H9 (cell line): ENCODE measurements around the gene CHD6. TPM values are rescaled to one million over a fixed set of nuclear protein-coding genes. Genes with fewer than 3 reads are reported as not detected.

ENCODE experiments used
- DNase-seq: peaks from one replicate; pipeline ENCODE4 v3.0.0-alpha.2; 2017
- H2AFZ ChIP-seq: one replicate; pipeline ENCODE4 v1.6.1; 2013; ENCODE audit warnings: mild to moderate bottlenecking, low read length, control low read depth, moderate library complexity
- H2AK5ac ChIP-seq: 2 replicates; pipeline ENCODE4 v1.6.1; 2013; ENCODE audit warnings: low read length, control low read depth, mixed read lengths; ENCODE audit not compliant: insufficient read length
- H2BK120ac ChIP-seq: one replicate; pipeline ENCODE4 v1.6.1; 2013; ENCODE audit warnings: low read depth, mild to moderate bottlenecking, low read length, control low read depth, inconsistent platforms; ENCODE audit not compliant: poor library complexity, severe bottlenecking
- H2BK12ac ChIP-seq: 2 replicates; pipeline ENCODE4 v1.6.1; 2013; ENCODE audit warnings: low read length, control low read depth, mixed read lengths, low read depth; ENCODE audit not compliant: insufficient read length
- H2BK15ac ChIP-seq: 2 replicates; pipeline ENCODE4 v1.6.1; 2013; ENCODE audit warnings: low read depth, low read length, control low read depth
- H2BK20ac ChIP-seq: one replicate; pipeline ENCODE4 v1.6.1; 2013; ENCODE audit warnings: low read depth, mild to moderate bottlenecking, low read length, control low read depth, inconsistent platforms; ENCODE audit not compliant: poor library complexity, severe bottlenecking
- H2BK5ac ChIP-seq: 2 replicates; pipeline ENCODE4 v1.6.1; 2013; ENCODE audit warnings: low read length, control low read depth, mixed read lengths; ENCODE audit not compliant: insufficient read length
- H3K14ac ChIP-seq: 2 replicates; pipeline ENCODE4 v1.6.1; 2013; ENCODE audit warnings: low read length, control low read depth; ENCODE audit not compliant: insufficient read depth
- H3K18ac ChIP-seq: 2 replicates; pipeline ENCODE4 v1.6.1; 2013; ENCODE audit warnings: low read depth, mild to moderate bottlenecking, mixed read lengths, low read length, control low read depth; ENCODE audit not compliant: insufficient read length
- H3K23ac ChIP-seq: 2 replicates; pipeline ENCODE4 v1.6.1; 2013; ENCODE audit warnings: low read length, control low read depth, mixed read lengths, low read depth; ENCODE audit not compliant: insufficient read length
- H3K23me2 ChIP-seq: 2 replicates; pipeline ENCODE4 v1.6.1; 2013; ENCODE audit warnings: low read depth, mild to moderate bottlenecking, mixed read lengths, low read length, control low read depth; ENCODE audit not compliant: insufficient read length, poor library complexity, severe bottlenecking
- H3K27ac ChIP-seq: 2 replicates; pipeline ENCODE4 v1.5.1; 2013; ENCODE audit warnings: low read length, control low read depth, mixed read lengths, low read depth; ENCODE audit not compliant: insufficient read length
- H3K27me3 ChIP-seq: 2 replicates; pipeline ENCODE4 v1.6.1; 2013; ENCODE audit warnings: low read length, control low read depth, inconsistent platforms; ENCODE audit not compliant: insufficient read depth
- H3K4ac ChIP-seq: 2 replicates; pipeline ENCODE4 v1.6.1; 2013; ENCODE audit warnings: low read depth, mild to moderate bottlenecking, control low read depth, inconsistent platforms, low read length, moderate library complexity
- H3K4me1 ChIP-seq: 2 replicates; pipeline ENCODE4 v1.6.1; 2013; ENCODE audit warnings: low read length, control low read depth, inconsistent platforms; ENCODE audit not compliant: insufficient read depth
- H3K4me2 ChIP-seq: 2 replicates; pipeline ENCODE4 v1.6.1; 2013; ENCODE audit warnings: low read length, control low read depth, mixed read lengths; ENCODE audit not compliant: insufficient read length, insufficient read depth
- H3K56ac ChIP-seq: 2 replicates; pipeline ENCODE4 v1.6.1; 2013; ENCODE audit warnings: low read depth, mild to moderate bottlenecking, mixed read lengths, low read length, control low read depth; ENCODE audit not compliant: insufficient read length
- H3K79me1 ChIP-seq: 2 replicates; pipeline ENCODE4 v1.6.1; 2013; ENCODE audit warnings: low read depth, mild to moderate bottlenecking, moderate library complexity, low read length, control low read depth, inconsistent platforms; ENCODE audit not compliant: insufficient read depth, poor library complexity, severe bottlenecking
- H3K79me2 ChIP-seq: 2 replicates; pipeline ENCODE4 v1.6.1; 2013; ENCODE audit warnings: low read length, control low read depth, inconsistent platforms; ENCODE audit not compliant: insufficient read depth
- H3K9ac ChIP-seq: 2 replicates; pipeline ENCODE4 v1.6.1; 2013; ENCODE audit warnings: low read length, control low read depth, mixed read lengths; ENCODE audit not compliant: insufficient read length; ENCODE audit errors: extremely low read depth
- H3K9me3 ChIP-seq: one replicate; pipeline ENCODE4 v1.6.1; 2013; ENCODE audit warnings: low read depth, low read length, inconsistent platforms; ENCODE audit not compliant: control insufficient read depth
- H3T11ph ChIP-seq: one replicate; pipeline ENCODE4 v1.6.1; 2013; ENCODE audit warnings: mild to moderate bottlenecking, low read length, control low read depth, inconsistent platforms
- H4K20me1 ChIP-seq: one replicate; pipeline ENCODE4 v1.6.1; 2013; ENCODE audit not compliant: control insufficient read depth, insufficient read length, insufficient read depth
- H4K5ac ChIP-seq: 2 replicates; pipeline ENCODE4 v1.6.1; 2013; ENCODE audit warnings: low read depth, mild to moderate bottlenecking, mixed read lengths, low read length, control low read depth; ENCODE audit not compliant: insufficient read length
- H4K8ac ChIP-seq: replicated peaks from 2 replicates; pipeline ENCODE4 v1.6.1; 2013; ENCODE audit warnings: low read length, control low read depth, mixed read lengths, low read depth; ENCODE audit not compliant: insufficient read length
- H4K91ac ChIP-seq: 2 replicates; pipeline ENCODE4 v1.6.1; 2013; ENCODE audit warnings: low read depth, mild to moderate bottlenecking, moderate library complexity, mixed read lengths, low read length, control low read depth; ENCODE audit not compliant: insufficient read length
- H3K27ac Mint-ChIP-seq, 3 experiments: 2 replicates in 2 of 3; 3 replicates in 1 of 3; pipeline ENCODE4 v1.8.0; 2020 to 2021; ENCODE audit warnings: mixed read lengths in 3 of 3, mild to moderate bottlenecking in 1 of 3, moderate library complexity in 1 of 3
- H3K27me3 Mint-ChIP-seq: 2 replicates; pipeline ENCODE4 v1.8.0; 2021; ENCODE audit warnings: low read depth, mild to moderate bottlenecking, moderate library complexity, mixed read lengths
- H3K36me3 Mint-ChIP-seq, 3 experiments: 2 replicates in 2 of 3; 3 replicates in 1 of 3; pipeline ENCODE4 v1.8.0; 2020 to 2021; ENCODE audit warnings: low read depth in 3 of 3, mixed read lengths in 3 of 3; ENCODE audit not compliant: insufficient read depth in 1 of 3
- H3K4me1 Mint-ChIP-seq, 2 experiments: 2 replicates each; pipeline ENCODE4 v1.8.0; 2020; ENCODE audit warnings: mixed read lengths in 2 of 2
- H3K4me3 Mint-ChIP-seq, 2 experiments: 2 replicates in 1 of 2; 3 replicates in 1 of 2; pipeline ENCODE4 v1.8.0; 2020 to 2021; ENCODE audit warnings: mild to moderate bottlenecking in 2 of 2, mixed read lengths in 2 of 2, moderate library complexity in 1 of 2
- H3K9me3 Mint-ChIP-seq, 2 experiments: 2 replicates in 1 of 2; 3 replicates in 1 of 2; pipeline ENCODE4 v1.8.0; 2020; ENCODE audit warnings: mild to moderate bottlenecking in 2 of 2, mixed read lengths in 2 of 2, moderate library complexity in 1 of 2
- CTCF ChIP-seq: fragments of 200-600 bp; sonication (generic); conservative IDR thresholded peaks from 3 replicates; pipeline ENCODE4 v1.8.0; 2021; ENCODE audit warnings: antibody characterized with exemption, mild to moderate bottlenecking
- WGBS: extraction: QIAGEN DNeasy Blood & Tissue Kit; methylation state at CpG from one replicate; pipeline ENCODE4 v1.1.7; 2013; ENCODE audit warnings: missing lambda C conversion rate, low lambda C conversion rate, mixed read lengths; ENCODE audit not compliant: insufficient read length; ENCODE audit errors: extremely low coverage; 5-methylcytosine and 5-hydroxymethylcytosine counted together
- total RNA-seq: library from RNA; stranded (reverse); gene quantifications from 2 replicates; pipeline ENCODE4 v1.2.1, GENCODE V29; 2021

Gene CHD6
- total RNA-seq, 1 experiment from 2014 or later = 51.5 TPM

- Mint-ChIP-seq H3K27me3 (no peaks in the 10 kb centered on the region; the same call in 1 of the 2 replicates), H3K4me3 (no peak overlapping the region), H3K4me1 (peaks cover 8 to 13% of the 10 kb centered on the region in 2 experiments), H3K27ac (no peak overlapping the region), H3K36me3 (no peaks in the 10 kb centered on the region), H3K9me3 (no peaks in the 10 kb centered on the region)
- no peak overlapping the region for H2BK12ac ChIP-seq
- H3K18ac ChIP-seq = no peak overlapping the region
- H3K14ac ChIP-seq = no peak overlapping the region; the same call in 1 of the 2 replicates
- no peak overlapping the region for H2BK15ac ChIP-seq
- H3K27ac ChIP-seq = no peak overlapping the region
- H3K23ac ChIP-seq = no peak overlapping the region
- H4K20me1 ChIP-seq = no peaks in the 10 kb centered on the region
- H3K9me3 ChIP-seq = no peaks in the 10 kb centered on the region
- H3K27me3 ChIP-seq = no peaks in the 10 kb centered on the region
- no peak overlapping the region for H3K4me2 ChIP-seq
- no peak overlapping the region for H4K8ac ChIP-seq
- H4K91ac ChIP-seq = no peak overlapping the region
- no CpG with 5 or more reads among the region's 1 CpG for WGBS
- no peak overlapping the region for H2BK120ac ChIP-seq
- TF ChIP-seq CTCF = no peak
- H2AK5ac ChIP-seq = no peak overlapping the region
- no peaks in the 10 kb centered on the region for H3K23me2 ChIP-seq
- H2BK20ac ChIP-seq = no peak overlapping the region
- no peaks in the 10 kb centered on the region for H3K79me1 ChIP-seq
- H3K79me2 ChIP-seq = no peaks in the 10 kb centered on the region
- no peak overlapping the region for H2BK5ac ChIP-seq
- H2AFZ ChIP-seq = no peak overlapping the region
- DNase-seq = no peak
- H3K4me1 ChIP-seq = no peaks in the 10 kb centered on the region
- H3K56ac ChIP-seq = no peak overlapping the region
- H3K9ac ChIP-seq = no peak overlapping the region
- no peak overlapping the region for H3K4ac ChIP-seq
- H3T11ph ChIP-seq = no peak overlapping the region
- H4K5ac ChIP-seq = no peak overlapping the region
Observed at GRCh38 chr20:41638456-41638855, 20.3 kb upstream of the CHD6 start.
